K562 (cell line): ENCODE data around the gene ZMPSTE24. TPM values are rescaled to one million over a fixed set of nuclear protein-coding genes. Genes with fewer than 3 reads are reported as not detected.

Experiments
- ARHGAP35 ChIP-seq: fragments of 450-650 bp; IDR thresholded peaks from 2 replicates; pipeline ENCODE4 v1.6.1; 2018; ENCODE audit not compliant: partially characterized antibody
- CHD7 ChIP-seq: fragments of 200-600 bp; sonication (generic); IDR thresholded peaks from one replicate; pipeline ENCODE4 v1.6.1; 2012; ENCODE audit warnings: mild to moderate bottlenecking, low read depth, low read length, inconsistent platforms
- ETV5 ChIP-seq: sonication (generic); formaldehyde crosslinking; IDR thresholded peaks from 2 replicates; pipeline ENCODE4 v1.4.0; 2020; ENCODE audit warnings: low read depth, mild to moderate bottlenecking, missing genetic modification reagents
- FOSL1 ChIP-seq: fragments of 200-800 bp; sonication (Bioruptor generic); conservative IDR thresholded peaks from 2 replicates; pipeline ENCODE4 v1.6.1; 2016; ENCODE audit warnings: missing genetic modification characterization, missing compliant biosample characterization
- JUN ChIP-seq, 2 experiments: sonication (generic) in 1 of 2; formaldehyde crosslinking in 1 of 2; IDR thresholded peaks; 2 replicates each; pipeline versions ENCODE4 v1.6.1 to v1.8.0; 2012 to 2022; ENCODE audit warnings: borderline replicate concordance in 2 of 2, mild to moderate bottlenecking in 2 of 2, improper control_type of control experiment in 1 of 2, low read depth in 1 of 2, low read length in 1 of 2, missing genetic modification reagents in 1 of 2
- MCM2 ChIP-seq: fragments of 450-650 bp; IDR thresholded peaks from 2 replicates; pipeline ENCODE4 v1.6.1; 2017; ENCODE audit warnings: low read depth, mild to moderate bottlenecking
- NONO ChIP-seq, 2 experiments: fragments of 200-400 bp in 1 of 2; fragments of 450-650 bp in 1 of 2; formaldehyde crosslinking in 1 of 2; IDR thresholded peaks; 2 replicates each; pipeline ENCODE4 v1.6.1; 2017; ENCODE audit warnings: low read depth in 2 of 2, mild to moderate bottlenecking in 2 of 2, moderate library complexity in 2 of 2, low read length in 1 of 2
- NR0B1 ChIP-seq: fragments of 450-650 bp; IDR thresholded peaks from one replicate; pipeline ENCODE4 v1.6.1; 2018; ENCODE audit warnings: mild to moderate bottlenecking, moderate library complexity; ENCODE audit not compliant: partially characterized antibody
- XRCC5 ChIP-seq: fragments of 200-400 bp; formaldehyde crosslinking; IDR thresholded peaks from 2 replicates; pipeline ENCODE4 v1.6.1; 2017; ENCODE audit warnings: low read depth, mild to moderate bottlenecking, low read length
- ZBTB17 ChIP-seq: fragments of 450-650 bp; formaldehyde crosslinking; IDR thresholded peaks from 2 replicates; pipeline ENCODE4 v1.4.0; 2020; ENCODE audit warnings: mild to moderate bottlenecking
- polyA plus RNA-seq, 8 experiments: library from polyadenylated mRNA; depleted of rRNA in 4 of 8; stranded (reverse) in 5 of 8; unstranded in 3 of 8; fragments of >200 nt; fragmentation: Nextera tagmentation in 2 of 8; fragmentation: Illumina TruSeq in 1 of 8; extraction: Ambion mirVana in 2 of 8; extraction: Trizol in 1 of 8; gene quantifications; 2 replicates each; pipeline versions ENCODE4 v1.2.1 to v1.2.3, GENCODE V29; 2011 to 2014; ENCODE audit warnings: inconsistent platforms in 1 of 8, missing spikeins in 1 of 8
- total RNA-seq, 7 experiments: library from RNA; depleted of rRNA in 6 of 7; stranded (reverse); fragments of >200 nt in 6 of 7; fragmentation: Illumina TruSeq in 2 of 7; extraction: Trizol in 2 of 7; gene quantifications; 2 replicates each; pipeline versions ENCODE4 v1.2.1 to v1.2.3, GENCODE V29; 2011 to 2021; ENCODE audit warnings: low replicate concordance in 1 of 7
- TF ChIP-seq, protein P1 (sequence below): fragments of 450-650 bp; IDR thresholded peaks from 2 replicates; pipeline ENCODE4 v1.7.0; 2016; ENCODE audit warnings: borderline replicate concordance

ZMPSTE24 gene
- total and polyA plus RNA-seq, 9 of the 15 experiments (the other 6 are each of a cell fraction or from before 2014, with no cell fraction given), result 30.7 to 75.9 (median 64.3) TPM

- no peak for TF ChIP-seq MCM2
- TF ChIP-seq ZBTB17, result 0 out of 2 replicates have a peak, but pooled peaks have one; percentile 13
- TF ChIP-seq JUN (IDR thresholded peaks at IDR 0.05; ENCODE audit: borderline replicate concordance, low read depth, low read length), result peak; percentile 53; the same call in 1 of the 2 replicates
- peak; percentile 96; the same call in 1 of the 2 replicates for TF ChIP-seq JUN (CRISPR knock-in tag; IDR thresholded peaks at IDR 0.05; ENCODE audit: borderline replicate concordance)
- peak; percentile 93 for TF ChIP-seq ETV5
- TF ChIP-seq NR0B1, result no peak
- TF ChIP-seq, protein P1, sequence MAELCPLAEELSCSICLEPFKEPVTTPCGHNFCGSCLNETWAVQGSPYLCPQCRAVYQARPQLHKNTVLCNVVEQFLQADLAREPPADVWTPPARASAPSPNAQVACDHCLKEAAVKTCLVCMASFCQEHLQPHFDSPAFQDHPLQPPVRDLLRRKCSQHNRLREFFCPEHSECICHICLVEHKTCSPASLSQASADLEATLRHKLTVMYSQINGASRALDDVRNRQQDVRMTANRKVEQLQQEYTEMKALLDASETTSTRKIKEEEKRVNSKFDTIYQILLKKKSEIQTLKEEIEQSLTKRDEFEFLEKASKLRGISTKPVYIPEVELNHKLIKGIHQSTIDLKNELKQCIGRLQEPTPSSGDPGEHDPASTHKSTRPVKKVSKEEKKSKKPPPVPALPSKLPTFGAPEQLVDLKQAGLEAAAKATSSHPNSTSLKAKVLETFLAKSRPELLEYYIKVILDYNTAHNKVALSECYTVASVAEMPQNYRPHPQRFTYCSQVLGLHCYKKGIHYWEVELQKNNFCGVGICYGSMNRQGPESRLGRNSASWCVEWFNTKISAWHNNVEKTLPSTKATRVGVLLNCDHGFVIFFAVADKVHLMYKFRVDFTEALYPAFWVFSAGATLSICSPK, result peak; percentile 24; the same call in 1 of the 2 replicates
- TF ChIP-seq CHD7, result no peak
- TF ChIP-seq XRCC5, result peak; percentile 99
- no peak; a peak in 1 of 4 replicates for TF ChIP-seq NONO (IDR thresholded peaks at IDR 0.05; ENCODE audit: low read depth in 2 of 2, low read length in 1 of 2)
- TF ChIP-seq ARHGAP35, result no peak
- TF ChIP-seq FOSL1 (tag), result no peak
Measured at GRCh38 chr1:40257688-40258444, at the start of gene ZMPSTE24 (continued).
